A549 treated with DMSO at 1 μM for 4 hours (cell line): Measurements from ENCODE around the gene ANKRD9. TPM values are rescaled to one million over a fixed set of nuclear protein-coding genes. Genes with fewer than 3 reads are reported as not detected.

ENCODE experiments used
- total RNA-seq: library from RNA; stranded (reverse); fragments of 200-300 nt; extraction: Qiagen RNA extraction; gene quantifications from 5 replicates; pipeline ENCODE4 v1.2.3, GENCODE V29; 2022; ENCODE audit warnings: low read depth

Gene ANKRD9, protein sequence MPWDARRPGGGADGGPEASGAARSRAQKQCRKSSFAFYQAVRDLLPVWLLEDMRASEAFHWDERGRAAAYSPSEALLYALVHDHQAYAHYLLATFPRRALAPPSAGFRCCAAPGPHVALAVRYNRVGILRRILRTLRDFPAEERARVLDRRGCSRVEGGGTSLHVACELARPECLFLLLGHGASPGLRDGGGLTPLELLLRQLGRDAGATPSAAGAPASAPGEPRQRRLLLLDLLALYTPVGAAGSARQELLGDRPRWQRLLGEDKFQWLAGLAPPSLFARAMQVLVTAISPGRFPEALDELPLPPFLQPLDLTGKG
- 4.7 to 10.7 TPM (median 8.9 TPM) in 5 replicates for total RNA-seq

DNA sequence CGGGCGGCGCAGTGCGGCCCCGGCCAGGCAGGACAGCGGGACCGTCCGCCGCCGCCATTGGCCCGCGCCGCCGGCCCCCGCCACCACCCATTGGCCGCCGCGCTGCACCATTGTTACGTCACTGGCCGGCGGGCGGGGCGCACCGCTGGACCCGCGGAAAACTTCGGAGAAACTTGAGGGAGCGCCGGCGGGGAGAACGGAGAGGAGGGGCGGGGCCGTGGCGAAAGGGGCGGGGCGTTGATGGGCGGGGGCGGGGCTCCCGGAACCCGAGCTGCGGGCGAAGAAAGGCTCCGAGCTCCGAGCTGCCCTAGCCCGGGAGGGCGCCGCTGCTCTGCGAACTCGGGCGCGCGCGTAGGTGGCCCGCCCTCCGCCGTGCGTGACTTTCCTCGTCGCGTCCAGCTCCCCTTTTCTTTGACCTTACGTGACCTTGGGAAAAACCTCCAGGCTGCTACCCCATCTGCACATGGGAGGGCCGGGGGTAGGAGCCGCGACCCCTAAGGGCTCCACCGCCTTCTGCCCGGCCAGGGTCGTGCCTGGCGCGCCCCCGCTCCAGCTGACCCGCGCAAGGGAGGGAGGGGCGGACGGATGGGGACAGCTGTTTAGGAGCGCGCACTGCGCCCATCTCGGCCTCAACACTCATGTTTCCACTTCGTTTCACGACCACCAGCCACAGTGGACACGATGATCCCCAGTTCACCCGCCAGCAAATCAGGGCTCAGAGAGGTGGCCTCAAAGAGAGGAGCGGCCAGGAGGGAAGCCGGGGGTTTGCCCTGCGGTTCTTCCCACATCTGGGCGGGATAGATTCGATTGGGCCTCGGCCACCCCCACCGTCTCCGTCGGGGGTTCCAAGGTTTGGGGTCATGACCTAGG, at the start of gene ANKRD9:
TSS of gene ANKRD9 (minus strand) at position 31 of the 870 bp plus-strand sequence. CDS start 1,887 bp downstream, outside the sequence.

Other genes starting within 250 kb of the ANKRD9 start
- gene MOK, start 204.6 kb downstream of the ANKRD9 start, total RNA-seq, result 23.1 to 30.6 TPM (median 26.7 TPM) in 5 replicates
- 5.8 to 7.5 TPM (median 6.4 TPM) in 5 replicates for gene ZNF839, start 190.0 kb downstream of the ANKRD9 start, total RNA-seq
- 55.3 to 61.7 TPM (median 57.3 TPM) in 5 replicates for gene CINP, start 146.9 kb downstream of the ANKRD9 start, total RNA-seq
- 6.7 to 9.6 TPM (median 8.3 TPM) in 5 replicates for gene TECPR2, start 146.8 kb downstream of the ANKRD9 start, total RNA-seq
- 22.3 to 32.2 TPM (median 28.5 TPM) in 5 replicates for gene RCOR1, start 82.9 kb upstream of the ANKRD9 start, total RNA-seq